ENCODE data around the gene PTPN21. TPM values are rescaled to one million over a fixed set of nuclear protein-coding genes. Genes with fewer than 3 reads are reported as not detected.

PTPN21 gene
- total and polyA plus RNA-seq, 2 donors (not counting 3 experiments of a cell fraction or from before 2014, with no cell fraction given), result 9.2 to 16.1 TPM

- H3K9ac ChIP-seq (replicated peaks; ENCODE audit: extremely low read depth, insufficient read depth, low read length), result peak within 1 kb of the TSS; percentile 87
- H3K4me2 ChIP-seq (ENCODE audit: insufficient read depth, low read length), result peak within 1 kb of the TSS; percentile 97
- ChIA-PET POLR2A (no interaction called here), CTCF (interaction anchor here (1.0 to 1.5 kb wide), 2 partner anchors 10 to 62 kb away, joined by 3 to 7 read pairs; no protein-coding TSS in a partner anchor)
- dilution Hi-C loops (cut with MboI; ENCODE audit: extremely low pct_ligation_motif_present, low sequenced_read_pairs), result no loop called here
- intact Hi-C loops (cut with micrococcal nuclease), result loop anchor here (1.0 to 5.0 kb wide), 5 partner anchors 12 to 616 kb away; partner anchors contain the start of gene GALC
- H3K27me3 ChIP-seq (ENCODE audit: control insufficient read depth in 2 of 2, insufficient read depth in 2 of 2, low read length in 2 of 2), result no peaks in the 10 kb centered on the region
- H3K4me1 ChIP-seq (ENCODE audit: control insufficient read depth, extremely low read depth, insufficient read depth, low read length), result peaks cover 14% of the 10 kb centered on the region
- peaks cover 2% of the 10 kb centered on the region in 2 experiments for H3K36me3 ChIP-seq (ENCODE audit: control insufficient read depth in 2 of 2, extremely low read depth in 1 of 2, insufficient read depth in 2 of 2, low read length in 2 of 2)
- peak within 1 kb of the TSS; percentile 98 for H2AFZ ChIP-seq (ENCODE audit: low read depth, low read length)
- H3K79me2 ChIP-seq (ENCODE audit: control insufficient read depth, insufficient read depth, low read length), result peaks cover 21% of the 10 kb centered on the region
- H3K4me3 ChIP-seq (replicated peaks in 1 of 3; ENCODE audit: insufficient read depth in 1 of 3, low read depth in 1 of 3, low read length in 3 of 3), result peak within 1 kb of the TSS; percentile 77 to 96 (median 86)
- H3K9me1 ChIP-seq (replicated peaks; ENCODE audit: control insufficient read depth, extremely low read depth, insufficient read depth, low read length), result no peaks in the 10 kb centered on the region
- BruUV-seq (replicated peaks), result no TSS peak
- FAIRE-seq (peak; percentile 81), DNase-seq (ENCODE audit: low read depth, low spot score) (peak; percentile 93)
- peaks cover 3% of the 10 kb centered on the region for H4K20me1 ChIP-seq (replicated peaks; ENCODE audit: control insufficient read depth, extremely low read depth, insufficient read depth, low read length)
- TF ChIP-seq MAX (IDR thresholded peaks at IDR 0.05; ENCODE audit: insufficient read depth, insufficient read length) (no peak), GATA2 (IDR thresholded peaks at IDR 0.05; ENCODE audit: insufficient read depth, insufficient read length, low read depth, low read length) (no peak), POLR2AphosphoS5 (IDR thresholded peaks at IDR 0.05; ENCODE audit: insufficient read depth, low read depth, low read length) (no peak), POLR2A (IDR thresholded peaks at IDR 0.05; ENCODE audit: low read depth, low read length) (peak; percentile 83), MYC (IDR thresholded peaks at IDR 0.05; ENCODE audit: low read depth, low read length) (peak; percentile 56), EZH2 (IDR thresholded peaks at IDR 0.05; ENCODE audit: borderline replicate concordance, low read depth, low read length, severe bottlenecking) (no peak), CTCF (IDR thresholded peaks at IDR 0.05; ENCODE audit: extremely low read depth in 1 of 2, insufficient read depth in 1 of 2, low read depth in 1 of 2, low read length in 2 of 2) (no peak), JUN (IDR thresholded peaks at IDR 0.05; ENCODE audit: borderline replicate concordance, insufficient read depth, insufficient read length, low read depth) (no peak)
- no peaks in the 10 kb centered on the region for H3K9me3 ChIP-seq (replicated peaks; ENCODE audit: control insufficient read depth, insufficient read depth, low read length)
- peak within 1 kb of the TSS; percentile 72 for H3K27ac ChIP-seq (ENCODE audit: insufficient read depth, low read depth, low read length)
These were observed 8.3 kb upstream of the PTPN21 start, which contains the start of gene ZC3H14 for GRCh38 chr14:88562831-88563686. TSS of gene ZC3H14 (plus strand) at chr14:88563037. CDS start at chr14:88563134, 97 bp downstream.

Measured in endothelial cell of umbilical vein (primary cell).